Left ventricle myocardium inferior (tissue), 1 donor: Measurements from ENCODE around the gene MCTP2. TPM values are rescaled to one million over a fixed set of nuclear protein-coding genes. Genes with fewer than 3 reads are reported as not detected.
"Not testable (repeated sequence)": the region's sequence is repeated elsewhere in the genome, so short reads cannot be mapped to it uniquely, and the experiment has no call there.

ENCODE experiments used
- DNase-seq: peaks from one replicate; pipeline ENCODE4 v3.0.0-alpha.2; 2020
- H3K27ac ChIP-seq: fragments of 200-600 bp; replicated peaks from 2 replicates; pipeline ENCODE4 v1.8.0; 2021
- H3K27me3 ChIP-seq: fragments of 200-600 bp; 2 replicates; pipeline ENCODE4 v1.8.0; 2021; ENCODE audit warnings: low read depth
- H3K36me3 ChIP-seq: fragments of 200-600 bp; 2 replicates; pipeline ENCODE4 v1.8.0; 2021
- H3K4me1 ChIP-seq: fragments of 200-600 bp; 2 replicates; pipeline ENCODE4 v1.8.0; 2021
- H3K4me3 ChIP-seq: fragments of 200-600 bp; 2 replicates; pipeline ENCODE4 v1.8.0; 2021; ENCODE audit warnings: mild to moderate bottlenecking, moderate library complexity
- H3K9me3 ChIP-seq: fragments of 200-600 bp; replicated peaks from 2 replicates; pipeline ENCODE4 v1.8.0; 2021
- intact Hi-C: fragments of 100-400 bp; cut with micrococcal nuclease; formaldehyde crosslinking; loops from one replicate; pipeline ENCODE4 v1.11.0; 2022
- total RNA-seq: library from RNA; stranded (reverse); fragmentation: NEBNext Ultra II Directional; extraction: Animal tissue kit (Norgen Biotek cat#: 25700); gene quantifications from one replicate; pipeline ENCODE4 v1.2.1, GENCODE V29; 2021
- TF ChIP-seq, protein P1 (sequence below): fragments of 200-600 bp; IDR thresholded peaks from 2 replicates; pipeline ENCODE4 v1.8.0; 2021; ENCODE audit warnings: antibody characterized with exemption, mild to moderate bottlenecking, borderline replicate concordance
- donor health status: DM: no; HTN: yes; CAD: no; lungs with severe emphysema.

The MCTP2 gene
- total RNA-seq, 1 donor from 2014 or later = 1.0 TPM

DNA sequence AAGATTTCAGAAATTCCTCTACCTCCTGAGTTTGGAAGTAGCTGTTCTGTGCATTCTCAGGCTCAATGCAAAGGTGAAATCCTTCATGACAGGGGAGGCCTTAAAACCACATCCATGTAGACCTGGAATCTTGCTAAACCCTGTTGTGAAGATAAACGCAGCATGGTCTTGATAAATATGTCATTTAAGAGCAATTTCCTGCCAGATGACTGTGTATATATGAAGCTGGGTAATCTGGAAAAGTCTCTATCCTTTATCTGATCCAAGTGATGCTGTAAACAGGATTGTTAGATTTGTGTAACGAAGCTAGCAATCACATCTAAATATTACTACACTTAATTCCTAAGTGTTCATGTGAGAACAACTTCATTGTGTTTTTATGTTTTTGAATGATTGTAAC is 9.1 kb downstream of the MCTP2 start:
- Histone ChIP-seq H3K27me3 (peaks cover 6% of the 10 kb centered on the region), H3K4me1 (no peaks in the 10 kb centered on the region)

DNA sequence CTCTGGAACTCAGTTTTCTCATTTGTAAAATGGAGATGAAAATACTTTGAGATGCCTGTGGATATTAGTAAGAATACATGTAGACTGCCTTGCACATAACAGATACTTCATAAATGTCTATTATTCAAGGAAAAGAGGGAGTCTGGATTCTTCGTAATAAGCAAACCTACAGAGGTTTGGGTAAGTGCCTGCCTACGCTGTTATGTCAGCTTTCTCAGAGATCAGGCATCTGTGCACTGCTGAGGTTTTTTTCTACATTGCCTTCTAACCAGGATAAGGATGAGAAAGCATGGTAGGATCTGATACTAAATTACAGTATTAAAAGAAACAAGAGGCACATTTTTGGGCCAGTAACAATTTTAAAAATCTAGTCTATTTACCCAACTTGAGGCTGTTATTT is 10.9 kb downstream of the MCTP2 start:
- H3K36me3 ChIP-seq = no peaks in the 10 kb centered on the region
- no peaks in the 10 kb centered on the region for H3K4me1 ChIP-seq
- DNase-seq = no peak
- no peaks in the 10 kb centered on the region for H3K9me3 ChIP-seq
- TF ChIP-seq, protein P1, sequence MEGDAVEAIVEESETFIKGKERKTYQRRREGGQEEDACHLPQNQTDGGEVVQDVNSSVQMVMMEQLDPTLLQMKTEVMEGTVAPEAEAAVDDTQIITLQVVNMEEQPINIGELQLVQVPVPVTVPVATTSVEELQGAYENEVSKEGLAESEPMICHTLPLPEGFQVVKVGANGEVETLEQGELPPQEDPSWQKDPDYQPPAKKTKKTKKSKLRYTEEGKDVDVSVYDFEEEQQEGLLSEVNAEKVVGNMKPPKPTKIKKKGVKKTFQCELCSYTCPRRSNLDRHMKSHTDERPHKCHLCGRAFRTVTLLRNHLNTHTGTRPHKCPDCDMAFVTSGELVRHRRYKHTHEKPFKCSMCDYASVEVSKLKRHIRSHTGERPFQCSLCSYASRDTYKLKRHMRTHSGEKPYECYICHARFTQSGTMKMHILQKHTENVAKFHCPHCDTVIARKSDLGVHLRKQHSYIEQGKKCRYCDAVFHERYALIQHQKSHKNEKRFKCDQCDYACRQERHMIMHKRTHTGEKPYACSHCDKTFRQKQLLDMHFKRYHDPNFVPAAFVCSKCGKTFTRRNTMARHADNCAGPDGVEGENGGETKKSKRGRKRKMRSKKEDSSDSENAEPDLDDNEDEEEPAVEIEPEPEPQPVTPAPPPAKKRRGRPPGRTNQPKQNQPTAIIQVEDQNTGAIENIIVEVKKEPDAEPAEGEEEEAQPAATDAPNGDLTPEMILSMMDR = no peak
- no peak overlapping the region for H3K4me3 ChIP-seq
- H3K27ac ChIP-seq = no peak overlapping the region
- H3K27me3 ChIP-seq = no peaks in the 10 kb centered on the region
- intact Hi-C loops = no loop called here

More for the DNA sequence above, 9.1 kb downstream of the MCTP2 start:
- Histone ChIP-seq H3K27ac (no peak overlapping the region), H3K4me3 (no peak overlapping the region), H3K36me3 (no peaks in the 10 kb centered on the region), H3K9me3 (no peaks in the 10 kb centered on the region)
- TF ChIP-seq, protein P1 = no peak
- intact Hi-C loops = no loop called here
- DNase-seq = no peak

DNA sequence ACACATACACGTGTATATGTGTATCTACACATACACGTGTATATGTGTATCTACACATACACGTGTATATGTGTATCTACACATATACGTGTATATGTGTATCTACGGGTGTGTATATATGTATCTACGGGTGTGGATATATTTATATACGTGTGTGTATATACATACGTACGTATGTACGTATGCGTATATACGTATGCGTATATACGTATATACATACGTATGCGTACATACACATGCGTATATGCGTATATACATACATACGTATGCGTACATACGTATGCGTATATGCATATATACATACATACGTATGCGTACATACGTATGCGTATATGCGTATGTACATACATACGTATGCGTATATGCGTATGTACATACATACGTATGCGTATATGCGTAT is 11.6 kb downstream of the MCTP2 start:
- H3K4me3 ChIP-seq, H3K9me3 ChIP-seq, H3K27ac ChIP-seq, H3K27me3 ChIP-seq, H3K36me3 ChIP-seq, DNase-seq, intact Hi-C loops, H3K4me1 ChIP-seq: not testable (repeated sequence)

DNA sequence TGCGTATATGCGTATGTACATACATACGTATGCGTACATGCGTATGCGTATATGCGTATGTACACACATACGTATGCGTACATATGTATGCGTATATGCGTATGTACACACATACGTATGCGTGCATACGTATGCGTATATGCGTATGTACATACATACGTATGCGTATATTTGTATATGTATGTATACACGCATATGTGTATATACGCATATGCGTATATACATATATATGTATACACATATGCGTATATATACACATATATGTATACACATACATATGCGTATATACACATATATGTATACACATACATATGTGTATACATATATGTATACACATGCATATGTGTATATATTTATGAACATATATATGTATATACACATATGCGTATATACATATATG is 12.1 kb downstream of the MCTP2 start:
- Histone ChIP-seq H3K36me3 (no peaks in the 10 kb centered on the region), H3K4me3 (no peak overlapping the region), H3K27ac (no peak overlapping the region), H3K27me3 (peaks cover 2% of the 10 kb centered on the region), H3K9me3 (no peaks in the 10 kb centered on the region), H3K4me1 (no peaks in the 10 kb centered on the region)
- DNase-seq = no peak
- TF ChIP-seq, protein P1 = no peak
- intact Hi-C loops = no loop called here

DNA sequence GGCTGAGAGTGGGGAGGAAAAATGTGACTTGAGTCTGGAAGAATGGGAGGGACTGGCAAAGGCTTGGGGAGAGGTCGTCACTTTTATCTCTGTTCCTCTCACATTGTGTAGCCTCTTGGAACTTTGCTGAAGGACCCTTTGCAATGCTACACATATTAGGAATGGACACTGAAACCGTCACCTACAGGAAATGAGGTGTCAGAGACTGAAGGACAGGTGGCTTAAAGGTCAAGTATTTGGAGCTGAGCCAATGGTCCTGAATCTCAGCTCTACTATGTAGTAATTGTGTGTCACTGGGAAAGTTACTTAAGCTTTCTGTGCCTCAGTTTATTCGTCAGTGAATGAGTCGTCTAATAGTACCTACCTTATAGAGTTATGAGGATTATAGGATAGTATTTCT is 14.7 kb downstream of the MCTP2 start:
- DNase-seq = no peak
- Histone ChIP-seq H3K27me3 (peaks cover 23% of the 10 kb centered on the region), H3K27ac (no peak overlapping the region), H3K36me3 (no peaks in the 10 kb centered on the region), H3K4me1 (no peaks in the 10 kb centered on the region), H3K9me3 (no peaks in the 10 kb centered on the region), H3K4me3 (no peak overlapping the region)
- intact Hi-C loops = no loop called here
- TF ChIP-seq, protein P1 = no peak

DNA sequence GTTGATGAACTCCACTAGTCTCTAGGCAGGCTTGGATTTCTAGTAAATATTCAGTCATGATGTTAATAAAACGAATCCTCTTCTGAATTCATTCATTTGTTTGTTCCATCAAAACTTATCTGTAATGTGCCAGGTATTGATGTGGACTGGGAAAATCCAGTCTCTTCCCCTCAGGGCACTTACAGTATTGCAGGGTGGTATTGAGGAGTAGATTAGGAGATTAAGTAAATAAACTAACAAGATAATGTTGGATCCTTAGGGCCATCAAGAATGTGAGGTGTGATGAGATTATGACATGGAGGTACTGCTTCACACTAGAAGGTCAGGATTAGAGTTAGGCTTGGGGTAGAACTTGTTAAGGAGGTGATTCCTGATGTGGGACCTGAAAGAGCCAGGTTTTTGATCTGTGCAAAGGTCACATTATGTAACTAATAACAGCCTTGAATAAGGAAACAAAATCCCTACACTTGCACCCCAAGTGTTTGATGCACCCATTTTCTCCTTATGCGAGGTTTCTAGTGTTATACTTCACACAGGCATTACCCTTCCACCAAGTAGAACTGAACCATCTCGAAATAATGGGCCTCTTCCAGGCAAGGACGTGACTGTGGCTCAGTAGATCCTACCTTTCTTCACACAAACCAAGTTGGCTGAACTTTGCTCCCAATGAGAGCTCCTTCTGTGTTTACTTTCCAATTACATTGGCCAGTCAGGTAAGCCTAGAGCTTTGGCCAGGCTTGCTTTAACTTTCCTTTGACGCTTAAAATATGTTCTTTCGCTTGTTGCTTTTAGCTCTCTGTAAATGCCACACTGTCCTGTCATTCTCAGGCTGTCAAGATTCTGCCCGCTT is 16.7 kb downstream of the MCTP2 start:
- Histone ChIP-seq H3K4me1 (no peaks in the 10 kb centered on the region), H3K9me3 (peaks cover 9% of the 10 kb centered on the region), H3K4me3 (no peak overlapping the region), H3K36me3 (no peaks in the 10 kb centered on the region), H3K27me3 (peaks cover 35% of the 10 kb centered on the region), H3K27ac (no peak overlapping the region)
- intact Hi-C loops = no loop called here
- TF ChIP-seq, protein P1 = no peak
- no peak for DNase-seq
